Measurements from ENCODE around the gene PILRA. TPM values are rescaled to one million over a fixed set of nuclear protein-coding genes. Genes with fewer than 3 reads are reported as not detected.

The PILRA gene
- total RNA-seq, 3 donors from 2014 or later: 4.3 to 9.9 (median 7.9) TPM

- intact Hi-C loops (cut with DNase I; ENCODE audit: low total_unique reads): no loop called here
- no peaks in the 10 kb centered on the region for H3K9me3 ChIP-seq
- H3K4me1 ChIP-seq: no peaks in the 10 kb centered on the region
- H3K36me3 ChIP-seq: no peaks in the 10 kb centered on the region
- TF ChIP-seq POLR2A (IDR thresholded peaks at IDR 0.05) (no peak), POLR2AphosphoS5 (IDR thresholded peaks at IDR 0.05) (no peak), CTCF (IDR thresholded peaks at IDR 0.05) (no peak)
- H3K4me3 ChIP-seq: no peak overlapping the region
- DNase-seq (ENCODE audit: low spot score in 2 of 2): no peak
- no peak overlapping the region for H3K27ac ChIP-seq
- no peaks in the 10 kb centered on the region for H3K27me3 ChIP-seq
Measured at GRCh38 chr7:100393233-100393905, 20.1 kb downstream of the PILRA start.

- Histone ChIP-seq H3K4me3 (no peak overlapping the region), H3K9me3 (no peaks in the 10 kb centered on the region), H3K4me1 (no peaks in the 10 kb centered on the region), H3K36me3 (no peaks in the 10 kb centered on the region), H3K27ac (no peak overlapping the region), H3K27me3 (no peaks in the 10 kb centered on the region)
- no peak for DNase-seq (ENCODE audit: low spot score in 2 of 2)
- TF ChIP-seq CTCF (IDR thresholded peaks at IDR 0.05) (no peak), POLR2A (IDR thresholded peaks at IDR 0.05) (no peak), POLR2AphosphoS5 (IDR thresholded peaks at IDR 0.05) (no peak)
- intact Hi-C loops (cut with DNase I; ENCODE audit: low total_unique reads): no loop called here
Measured at GRCh38 chr7:100394077-100394476, 20.8 kb downstream of the PILRA start.

DNA sequence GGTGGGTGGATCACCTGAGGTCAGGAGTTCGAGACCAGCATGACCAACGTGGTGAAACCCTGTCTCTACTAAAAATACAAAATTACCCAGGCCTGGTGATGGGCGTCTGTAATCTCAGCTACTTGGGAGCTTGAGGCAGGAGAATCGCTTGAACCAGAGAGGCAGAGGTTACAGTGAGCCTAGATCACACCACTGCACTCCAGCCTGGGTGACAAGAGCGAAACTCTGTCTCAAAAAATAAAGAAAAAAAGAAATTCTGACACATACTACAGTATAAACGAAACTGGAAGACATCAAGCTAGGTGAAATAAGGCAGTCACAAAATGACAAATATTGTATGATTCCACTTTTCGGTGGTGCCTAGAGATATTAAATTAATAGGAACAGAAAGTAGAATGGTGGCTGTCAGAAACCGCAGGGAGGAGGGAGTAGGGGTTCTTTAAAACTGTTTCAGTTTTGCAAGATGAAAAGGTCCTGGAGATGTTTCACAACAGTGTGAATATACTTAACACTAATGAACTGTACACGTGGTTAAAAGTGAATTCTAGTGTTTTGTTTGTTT is 23.2 kb downstream of the PILRA start:
- Histone ChIP-seq H3K27me3 (no peaks in the 10 kb centered on the region), H3K36me3 (no peaks in the 10 kb centered on the region), H3K4me1 (no peaks in the 10 kb centered on the region), H3K9me3 (no peaks in the 10 kb centered on the region), H3K27ac (no peak overlapping the region), H3K4me3 (no peak overlapping the region)
- intact Hi-C loops (cut with DNase I; ENCODE audit: low total_unique reads): no loop called here
- no peak for DNase-seq (ENCODE audit: low spot score in 2 of 2)
- TF ChIP-seq CTCF (IDR thresholded peaks at IDR 0.05): no peak
- no peak for TF ChIP-seq POLR2A (IDR thresholded peaks at IDR 0.05)
- no peak for TF ChIP-seq POLR2AphosphoS5 (IDR thresholded peaks at IDR 0.05)

DNA sequence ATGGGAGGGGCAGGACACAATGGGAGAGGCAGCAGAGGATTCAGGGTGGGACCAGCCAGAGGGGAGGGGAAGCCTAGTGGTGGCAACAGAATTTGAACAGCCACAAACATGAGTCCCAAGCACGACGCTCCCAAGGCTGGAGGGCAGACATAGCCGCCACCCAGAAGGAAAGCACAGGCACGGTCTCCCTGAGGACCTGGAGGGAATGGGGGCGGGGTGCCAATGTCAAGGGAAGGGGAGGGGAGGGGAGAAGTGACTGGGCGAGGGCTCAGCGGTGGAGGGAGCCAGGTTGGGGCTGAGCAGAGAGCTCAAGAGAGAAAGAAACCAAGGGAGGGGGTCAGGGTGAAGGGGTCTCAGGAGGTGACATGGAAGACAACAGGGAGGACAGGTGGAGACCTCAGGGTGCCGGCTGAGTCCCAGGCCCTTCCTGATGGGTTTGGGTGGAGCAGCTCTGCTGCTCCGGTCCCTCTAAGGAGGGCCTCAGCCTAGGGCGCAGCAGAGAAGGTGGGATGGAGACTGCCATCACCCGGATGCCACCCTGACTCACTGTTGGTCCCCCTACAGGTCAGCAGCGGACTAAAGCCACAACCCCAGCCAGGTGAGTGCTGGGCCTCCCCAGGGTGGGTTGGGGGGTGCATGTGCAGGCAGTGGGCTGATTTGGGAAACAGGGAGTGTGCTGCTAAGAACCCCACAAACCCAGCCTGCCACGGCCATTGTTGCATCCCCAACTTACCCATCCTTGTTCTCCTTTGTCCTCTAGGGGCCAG is 24.2 kb downstream of the PILRA start:
- H3K36me3 ChIP-seq: no peaks in the 10 kb centered on the region
- no peaks in the 10 kb centered on the region for H3K9me3 ChIP-seq
- H3K4me1 ChIP-seq: no peaks in the 10 kb centered on the region
- no peak overlapping the region for H3K4me3 ChIP-seq
- no peaks in the 10 kb centered on the region for H3K27me3 ChIP-seq
- H3K27ac ChIP-seq: no peak overlapping the region
- intact Hi-C loops (cut with DNase I; ENCODE audit: low total_unique reads): no loop called here
- TF ChIP-seq POLR2AphosphoS5 (IDR thresholded peaks at IDR 0.05) (no peak), CTCF (IDR thresholded peaks at IDR 0.05) (no peak), POLR2A (IDR thresholded peaks at IDR 0.05) (no peak)
- DNase-seq (ENCODE audit: low spot score in 2 of 2): no peak

- intact Hi-C loops (cut with DNase I; ENCODE audit: low total_unique reads): no loop called here
- TF ChIP-seq POLR2AphosphoS5 (IDR thresholded peaks at IDR 0.05) (no peak), CTCF (IDR thresholded peaks at IDR 0.05) (no peak)
- no peaks in the 10 kb centered on the region for H3K27me3 ChIP-seq
- no peak overlapping the region for H3K4me3 ChIP-seq
- H3K36me3 ChIP-seq: no peaks in the 10 kb centered on the region
- no peak overlapping the region for H3K27ac ChIP-seq
- H3K4me1 ChIP-seq: no peaks in the 10 kb centered on the region
- DNase-seq (ENCODE audit: low spot score in 2 of 2): no peak
- no peaks in the 10 kb centered on the region for H3K9me3 ChIP-seq
Measured at GRCh38 chr7:100398239-100398638, 25.0 kb downstream of the PILRA start.
